LNCaP clone FGC (cell line): ENCODE data around the gene PROX1.

Source experiments
- DNase-seq: peaks from one replicate; pipeline ENCODE4 v3.0.0-alpha.2; 2011; ENCODE audit warnings: low read depth
- H3K4me3 ChIP-seq: 2 replicates; pipeline ENCODE4 v1.5.1; 2011; ENCODE audit warnings: mild to moderate bottlenecking, low read depth, low read length, control low read depth
- CTCF ChIP-seq: IDR thresholded peaks from 2 replicates; pipeline ENCODE4 v1.5.1; 2012; ENCODE audit warnings: mild to moderate bottlenecking; ENCODE audit not compliant: control insufficient read depth, insufficient read depth; ENCODE audit errors: extremely low read depth

The PROX1 gene

GRCh38 chr1:213998785-213999184 is 11.0 kb downstream of the PROX1 start:
- no peak overlapping the region for H3K4me3 ChIP-seq
- DNase-seq, result no peak
- no peak for TF ChIP-seq CTCF

GRCh38 chr1:213999732-214000131 is 12.0 kb downstream of the PROX1 start:
- DNase-seq, result no peak
- no peak for TF ChIP-seq CTCF
- no peak overlapping the region for H3K4me3 ChIP-seq

- no peak for DNase-seq
- no peak for TF ChIP-seq CTCF
- no peak overlapping the region for H3K4me3 ChIP-seq
Measured at GRCh38 chr1:214002060-214002459, 14.3 kb downstream of the PROX1 start.

- no peak for TF ChIP-seq CTCF
- no peak overlapping the region for H3K4me3 ChIP-seq
- no peak for DNase-seq
Measured at GRCh38 chr1:214002472-214002871, 14.7 kb downstream of the PROX1 start.

- TF ChIP-seq CTCF, result no peak
- no peak for DNase-seq
- H3K4me3 ChIP-seq, result no peak overlapping the region
Measured at GRCh38 chr1:214003233-214003632, 15.5 kb downstream of the PROX1 start.

GRCh38 chr1:214004014-214004413 is 16.2 kb downstream of the PROX1 start:
- DNase-seq, result no peak
- H3K4me3 ChIP-seq, result no peak overlapping the region
- TF ChIP-seq CTCF, result no peak

- no peak overlapping the region for H3K4me3 ChIP-seq
- DNase-seq, result no peak
- no peak for TF ChIP-seq CTCF
Measured at GRCh38 chr1:214004795-214005194, 17.0 kb downstream of the PROX1 start.
